Upper lobe of right lung (tissue), 1 donor: Measurements from ENCODE around the gene ERC1. TPM values are rescaled to one million over a fixed set of nuclear protein-coding genes. Genes with fewer than 3 reads are reported as not detected.

Experiments used
- ATAC-seq: fragments of 200-7000 bp; cut with Tn5 transposase; one replicate; pipeline ENCODE4 v1.9.1; 2020; ENCODE audit warnings: mild to moderate bottlenecking, moderate library complexity
- DNase-seq: peaks from one replicate; pipeline ENCODE4 v3.0.0-alpha.2; 2020
- H3K27ac ChIP-seq: fragments of 200-600 bp; one replicate; pipeline ENCODE4 v1.8.0; 2022
- H3K27me3 ChIP-seq: fragments of 200-600 bp; one replicate; pipeline ENCODE4 v1.8.0; 2022; ENCODE audit warnings: mild to moderate bottlenecking
- H3K36me3 ChIP-seq: fragments of 200-600 bp; one replicate; pipeline ENCODE4 v1.8.0; 2022
- H3K4me1 ChIP-seq: fragments of 200-600 bp; one replicate; pipeline ENCODE4 v1.8.0; 2022
- H3K4me3 ChIP-seq: fragments of 200-600 bp; one replicate; pipeline ENCODE4 v1.8.0; 2022; ENCODE audit warnings: mild to moderate bottlenecking
- H3K9me3 ChIP-seq: fragments of 200-600 bp; one replicate; pipeline ENCODE4 v1.8.0; 2022
- CTCF ChIP-seq: fragments of 200-600 bp; IDR thresholded peaks from one replicate; pipeline ENCODE4 v1.8.0; 2022; ENCODE audit warnings: antibody characterized with exemption
- intact Hi-C: fragments of 100-400 bp; cut with DNase I; formaldehyde crosslinking; loops from one replicate; pipeline ENCODE4 v1.11.0; 2022
- total RNA-seq: library from RNA; stranded (reverse); fragmentation: NEBNext Ultra II Directional; extraction: Animal tissue kit (Norgen Biotek cat#: 25700); gene quantifications from one replicate; pipeline ENCODE4 v1.2.1, GENCODE V29; 2021
- donor health status: DM: no; HTN: yes; CAD: no; lungs with severe emphysema.

Gene ERC1
- total RNA-seq, 1 donor from 2014 or later, result 54.3 TPM

GRCh38 chr12:1320021-1320420 is 329.0 kb downstream of the ERC1 start:
- no peaks in the 10 kb centered on the region for H3K36me3 ChIP-seq
- intact Hi-C loops, result no loop called here
- no peak for TF ChIP-seq CTCF
- ATAC-seq (no peak), DNase-seq (no peak)
- peaks cover 19% of the 10 kb centered on the region for H3K4me1 ChIP-seq
- H3K27me3 ChIP-seq, result no peaks in the 10 kb centered on the region
- H3K9me3 ChIP-seq, result no peaks in the 10 kb centered on the region
- H3K27ac ChIP-seq, result no peak overlapping the region
- H3K4me3 ChIP-seq, result no peak overlapping the region

- no peaks in the 10 kb centered on the region for H3K9me3 ChIP-seq
- no peak overlapping the region for H3K4me3 ChIP-seq
- H3K4me1 ChIP-seq, result peaks cover 19% of the 10 kb centered on the region
- no peaks in the 10 kb centered on the region for H3K36me3 ChIP-seq
- no peak for DNase-seq
- ATAC-seq, result no peak
- intact Hi-C loops, result no loop called here
- H3K27ac ChIP-seq, result no peak overlapping the region
- TF ChIP-seq CTCF, result no peak
- H3K27me3 ChIP-seq, result no peaks in the 10 kb centered on the region
These were observed 331.8 kb downstream of the ERC1 start for GRCh38 chr12:1322821-1323220.

GRCh38 chr12:1324099-1324498 is 333.1 kb downstream of the ERC1 start:
- Histone ChIP-seq H3K4me3 (no peak overlapping the region), H3K4me1 (peaks cover 6% of the 10 kb centered on the region), H3K27ac (no peak overlapping the region), H3K36me3 (no peaks in the 10 kb centered on the region), H3K9me3 (no peaks in the 10 kb centered on the region), H3K27me3 (no peaks in the 10 kb centered on the region)
- ATAC-seq, result no peak
- no peak for DNase-seq
- intact Hi-C loops, result no loop called here
- TF ChIP-seq CTCF, result no peak

- ATAC-seq, result no peak
- intact Hi-C loops, result no loop called here
- Histone ChIP-seq H3K4me3 (no peak overlapping the region), H3K36me3 (no peaks in the 10 kb centered on the region), H3K9me3 (no peaks in the 10 kb centered on the region), H3K4me1 (no peaks in the 10 kb centered on the region), H3K27ac (peak overlapping the region; percentile 2), H3K27me3 (no peaks in the 10 kb centered on the region)
- no peak for DNase-seq
- no peak for TF ChIP-seq CTCF
These were observed 333.9 kb downstream of the ERC1 start for GRCh38 chr12:1324910-1325309.

- DNase-seq (no peak), ATAC-seq (no peak)
- Histone ChIP-seq H3K27me3 (no peaks in the 10 kb centered on the region), H3K27ac (no peak overlapping the region), H3K4me1 (no peaks in the 10 kb centered on the region), H3K36me3 (no peaks in the 10 kb centered on the region), H3K4me3 (no peak overlapping the region), H3K9me3 (no peaks in the 10 kb centered on the region)
- no peak for TF ChIP-seq CTCF
- intact Hi-C loops, result no loop called here
These were observed 334.6 kb downstream of the ERC1 start for GRCh38 chr12:1325666-1326065.

GRCh38 chr12:1326258-1326657 is 335.2 kb downstream of the ERC1 start:
- H3K27me3 ChIP-seq, result no peaks in the 10 kb centered on the region
- ATAC-seq, result no peak
- intact Hi-C loops, result no loop called here
- DNase-seq, result no peak
- H3K36me3 ChIP-seq, result no peaks in the 10 kb centered on the region
- no peaks in the 10 kb centered on the region for H3K4me1 ChIP-seq
- H3K27ac ChIP-seq, result no peak overlapping the region
- no peak for TF ChIP-seq CTCF
- H3K4me3 ChIP-seq, result no peak overlapping the region
- H3K9me3 ChIP-seq, result no peaks in the 10 kb centered on the region
